ENCODE measurements around the gene KIF1B. TPM values are rescaled to one million over a fixed set of nuclear protein-coding genes. Genes with fewer than 3 reads are reported as not detected.

KIF1B gene
- total and polyA plus RNA-seq, 12 donors, result 12.9 to 67.2 (median 48.9) TPM

DNA sequence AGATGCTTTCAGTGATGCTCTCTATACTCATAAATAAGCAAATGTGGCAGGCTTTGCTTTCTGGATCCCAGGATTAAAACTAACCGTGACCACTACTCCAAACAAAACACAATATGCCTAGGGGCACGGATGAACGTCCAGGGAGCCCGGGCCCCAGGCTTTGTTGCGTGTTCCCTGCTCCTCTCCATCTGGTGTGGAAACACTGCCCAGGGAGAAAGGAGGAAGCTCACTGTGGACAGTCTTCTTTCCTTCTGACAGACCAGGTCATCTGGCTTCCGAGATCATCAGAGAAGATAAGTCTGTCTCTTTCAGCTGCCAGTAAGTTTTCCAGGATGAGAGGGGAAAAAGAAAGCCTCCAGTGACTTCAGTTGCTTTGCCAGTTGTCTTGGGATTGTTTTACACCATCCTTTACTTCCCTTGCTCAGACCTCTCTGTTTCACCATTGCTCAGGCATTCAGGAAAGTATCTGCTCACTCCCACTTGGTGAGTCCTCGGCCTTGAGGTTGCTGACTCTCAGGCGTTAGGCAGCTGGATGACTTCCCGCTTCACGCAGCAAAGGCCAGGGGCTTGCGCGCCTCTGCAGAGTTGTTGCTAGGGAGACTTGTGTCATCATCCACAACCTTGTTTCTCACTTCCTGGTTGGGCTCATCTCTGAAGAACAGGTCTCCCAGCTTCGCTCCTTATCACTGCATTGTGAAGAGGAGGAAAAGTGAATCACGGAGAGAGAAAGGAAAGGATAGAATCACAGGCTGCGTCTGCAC lies 167.9 kb downstream of the KIF1B start:
- Histone ChIP-seq H3K9me3 (replicated peaks in 1 of 3) (no peaks in the 10 kb centered on the region), H3K27me3 (no peaks in the 10 kb centered on the region), H3K4me3 (peak overlapping the region in 1 of 4 donors; percentile 11), H3K36me3 (replicated peaks in 1 of 2) (peaks cover 0 to 40% of the 10 kb centered on the region in 2 donors), H3K4me1 (replicated peaks in 1 of 2) (peaks cover 9 to 19% of the 10 kb centered on the region in 2 donors), H3K27ac (peak overlapping the region; percentile 59 to 89 (median 80))
- intact Hi-C loops (cut with DNase I), result loop anchor here (5.0 to 10.0 kb wide), 3 partner anchors 44 to 117 kb away; no protein-coding TSS in a partner anchor
- peak; percentile 83 to 97 (median 95) for DNase-seq
- WGBS, 4 donors, result 29 to 46% (median 32%) methylated on average over 14 to 15 of the region's 15 CpGs
- peak in 1 of 2 donors; percentile 27 for TF ChIP-seq POLR2A (IDR thresholded peaks at IDR 0.05)
- TF ChIP-seq, protein P1, sequence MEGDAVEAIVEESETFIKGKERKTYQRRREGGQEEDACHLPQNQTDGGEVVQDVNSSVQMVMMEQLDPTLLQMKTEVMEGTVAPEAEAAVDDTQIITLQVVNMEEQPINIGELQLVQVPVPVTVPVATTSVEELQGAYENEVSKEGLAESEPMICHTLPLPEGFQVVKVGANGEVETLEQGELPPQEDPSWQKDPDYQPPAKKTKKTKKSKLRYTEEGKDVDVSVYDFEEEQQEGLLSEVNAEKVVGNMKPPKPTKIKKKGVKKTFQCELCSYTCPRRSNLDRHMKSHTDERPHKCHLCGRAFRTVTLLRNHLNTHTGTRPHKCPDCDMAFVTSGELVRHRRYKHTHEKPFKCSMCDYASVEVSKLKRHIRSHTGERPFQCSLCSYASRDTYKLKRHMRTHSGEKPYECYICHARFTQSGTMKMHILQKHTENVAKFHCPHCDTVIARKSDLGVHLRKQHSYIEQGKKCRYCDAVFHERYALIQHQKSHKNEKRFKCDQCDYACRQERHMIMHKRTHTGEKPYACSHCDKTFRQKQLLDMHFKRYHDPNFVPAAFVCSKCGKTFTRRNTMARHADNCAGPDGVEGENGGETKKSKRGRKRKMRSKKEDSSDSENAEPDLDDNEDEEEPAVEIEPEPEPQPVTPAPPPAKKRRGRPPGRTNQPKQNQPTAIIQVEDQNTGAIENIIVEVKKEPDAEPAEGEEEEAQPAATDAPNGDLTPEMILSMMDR (IDR thresholded peaks at IDR 0.05), result no peak

DNA sequence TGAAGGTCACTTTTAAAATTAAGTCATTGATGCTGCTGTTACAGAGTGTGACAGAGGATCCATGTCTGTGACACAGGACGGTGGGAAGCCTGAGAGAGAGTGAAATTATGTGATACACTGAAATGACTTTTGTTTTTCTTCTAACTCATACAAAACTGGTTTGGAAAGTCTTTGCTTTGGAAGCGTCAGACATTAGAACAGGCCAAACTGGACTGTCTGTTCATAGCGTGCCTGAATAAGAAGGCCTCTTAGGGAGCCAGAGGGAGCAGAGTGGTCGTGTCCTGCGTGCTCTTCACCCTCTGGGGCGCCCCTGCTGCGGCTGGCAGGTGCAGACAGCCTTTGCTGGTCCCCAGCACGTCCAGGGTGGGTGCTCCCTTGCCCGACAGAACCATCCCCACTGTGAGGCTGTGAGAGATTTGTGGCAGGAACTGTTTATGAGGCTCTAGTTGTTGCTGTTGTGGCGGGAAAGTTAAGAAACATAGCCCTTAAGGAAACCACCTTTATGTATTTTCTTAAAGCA lies 168.8 kb downstream of the KIF1B start:
- Histone ChIP-seq H3K4me1 (replicated peaks in 1 of 2) (peaks cover 9 to 19% of the 10 kb centered on the region in 2 donors), H3K4me3 (no peak overlapping the region), H3K9me3 (replicated peaks in 1 of 3) (no peaks in the 10 kb centered on the region), H3K36me3 (replicated peaks in 1 of 2) (peaks cover 0 to 31% of the 10 kb centered on the region in 2 donors), H3K27me3 (no peaks in the 10 kb centered on the region), H3K27ac (peak overlapping the region; percentile 41 to 89 (median 80))
- intact Hi-C loops (cut with DNase I), result loop anchor here (5.0 to 10.0 kb wide), 3 partner anchors 43 to 116 kb away; no protein-coding TSS in a partner anchor
- TF ChIP-seq POLR2A (IDR thresholded peaks at IDR 0.05), result no peak
- TF ChIP-seq, protein P1 (IDR thresholded peaks at IDR 0.05), result no peak
- 70 to 83% (median 78%) methylated on average over 9 to 10 of the region's 10 CpGs for WGBS, 4 donors
- no peak for DNase-seq

DNA sequence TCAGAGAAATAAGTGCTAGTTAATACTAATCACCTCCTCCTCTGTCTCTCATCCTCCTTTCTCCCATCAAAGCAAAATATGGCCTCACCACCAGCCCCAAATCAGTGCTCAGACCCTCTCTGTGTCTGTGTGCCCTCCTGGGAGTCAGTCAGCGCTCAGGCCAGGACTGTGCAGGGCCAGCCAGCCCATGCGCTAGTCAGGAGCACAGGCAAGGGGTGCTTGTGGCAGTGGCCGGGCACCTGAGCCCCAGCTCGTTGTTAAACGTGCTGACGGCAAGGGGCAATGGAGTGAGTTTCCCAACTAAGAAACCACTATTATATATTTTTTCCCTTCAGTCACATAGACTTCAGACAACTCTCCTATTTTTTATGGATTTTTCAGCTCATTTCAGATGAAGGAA lies 169.3 kb downstream of the KIF1B start:
- Histone ChIP-seq H3K9me3 (replicated peaks in 1 of 3) (no peaks in the 10 kb centered on the region), H3K27ac (peak overlapping the region in 3 of 5 donors; percentile 72 to 89 (median 88)), H3K27me3 (no peaks in the 10 kb centered on the region), H3K36me3 (replicated peaks in 1 of 2) (peaks cover 0 to 26% of the 10 kb centered on the region in 2 donors), H3K4me3 (no peak overlapping the region), H3K4me1 (replicated peaks in 1 of 2) (peaks cover 9 to 19% of the 10 kb centered on the region in 2 donors)
- TF ChIP-seq, protein P1 (IDR thresholded peaks at IDR 0.05), result no peak
- TF ChIP-seq POLR2A (IDR thresholded peaks at IDR 0.05), result no peak
- WGBS, 4 donors, result 94 to 96% (median 95%) methylated on average over 4 to 6 of the region's 6 CpGs
- intact Hi-C loops (cut with DNase I), result loop anchor here (5.0 to 10.0 kb wide), 3 partner anchors 43 to 115 kb away; no protein-coding TSS in a partner anchor
- DNase-seq, result no peak

DNA sequence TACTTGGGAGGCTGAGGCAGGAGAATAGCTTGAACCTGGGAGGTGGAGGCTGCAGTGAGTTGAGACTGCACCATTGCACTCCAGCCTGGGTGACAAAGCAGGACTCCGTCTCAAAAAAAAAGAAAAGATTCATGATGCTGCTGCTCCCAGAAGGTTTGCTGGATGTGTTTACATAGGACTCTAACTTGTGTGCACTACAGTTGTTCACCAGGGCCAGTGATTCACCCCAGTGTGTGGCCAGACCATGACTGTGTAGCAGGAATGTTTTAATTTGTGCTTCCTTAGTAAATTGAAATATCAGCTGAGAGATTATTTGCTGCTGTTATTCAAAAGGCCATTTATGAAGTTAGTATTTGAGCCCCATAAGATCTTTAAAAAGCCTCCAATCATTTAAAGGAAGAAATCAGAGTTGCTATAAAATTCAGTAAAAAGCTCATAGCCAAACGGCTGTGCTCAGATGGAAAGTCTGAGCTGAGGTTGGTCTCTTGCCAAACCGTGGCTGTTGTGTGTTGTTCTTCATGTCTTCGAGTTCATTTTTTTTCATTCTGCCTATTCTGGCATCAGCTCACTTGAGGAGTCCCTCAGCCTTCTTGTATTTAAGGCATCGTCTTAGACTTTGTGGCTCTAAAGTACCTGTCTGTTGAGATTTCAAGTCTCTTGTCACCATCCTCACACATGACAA lies 170.4 kb downstream of the KIF1B start:
- intact Hi-C loops (cut with DNase I), result no loop called here
- WGBS, 4 donors, result 57 to 75% (median 61%) methylated on average over 5 of the region's 5 CpGs
- Histone ChIP-seq H3K9me3 (replicated peaks in 1 of 3) (no peaks in the 10 kb centered on the region), H3K27ac (peak overlapping the region in 2 of 5 donors; percentile 9 to 89), H3K36me3 (replicated peaks in 1 of 2) (peaks cover 0 to 16% of the 10 kb centered on the region in 2 donors), H3K4me3 (no peak overlapping the region), H3K27me3 (no peaks in the 10 kb centered on the region), H3K4me1 (replicated peaks in 1 of 2) (peaks cover 9 to 19% of the 10 kb centered on the region in 2 donors)
- no peak for TF ChIP-seq POLR2A (IDR thresholded peaks at IDR 0.05)
- TF ChIP-seq, protein P1 (IDR thresholded peaks at IDR 0.05), result no peak
- DNase-seq, result peak in 1 of 7 donors; percentile 61
